ENCODE results near the gene SPATC1L.
"Not testable (repeated sequence)": the region's sequence is repeated elsewhere in the genome, so short reads cannot be mapped to it uniquely, and the experiment has no call there.

The SPATC1L gene

GRCh38 chr21:46182548-46183336 is 1.5 kb downstream of the SPATC1L start:
- DNase-seq, result no peak

- no peak for DNase-seq
Measured at GRCh38 chr21:46181953-46182547, 2.2 kb downstream of the SPATC1L start.

GRCh38 chr21:46181436-46181835 is 2.8 kb downstream of the SPATC1L start:
- no peak for DNase-seq

- DNase-seq, result no peak
Measured at GRCh38 chr21:46180778-46181391, 3.4 kb downstream of the SPATC1L start.

- no peak for DNase-seq
Measured at GRCh38 chr21:46180079-46180722, 4.1 kb downstream of the SPATC1L start.

GRCh38 chr21:46179708-46180078 is 4.6 kb downstream of the SPATC1L start:
- DNase-seq, result no peak

- no peak for DNase-seq
Measured at GRCh38 chr21:46178961-46179360, 5.3 kb downstream of the SPATC1L start.

GRCh38 chr21:46176443-46177129 is 7.7 kb downstream of the SPATC1L start:
- DNase-seq, result not testable (repeated sequence)

- no peak for DNase-seq
Measured at GRCh38 chr21:46173573-46173972, 10.7 kb downstream of the SPATC1L start.

DNA sequence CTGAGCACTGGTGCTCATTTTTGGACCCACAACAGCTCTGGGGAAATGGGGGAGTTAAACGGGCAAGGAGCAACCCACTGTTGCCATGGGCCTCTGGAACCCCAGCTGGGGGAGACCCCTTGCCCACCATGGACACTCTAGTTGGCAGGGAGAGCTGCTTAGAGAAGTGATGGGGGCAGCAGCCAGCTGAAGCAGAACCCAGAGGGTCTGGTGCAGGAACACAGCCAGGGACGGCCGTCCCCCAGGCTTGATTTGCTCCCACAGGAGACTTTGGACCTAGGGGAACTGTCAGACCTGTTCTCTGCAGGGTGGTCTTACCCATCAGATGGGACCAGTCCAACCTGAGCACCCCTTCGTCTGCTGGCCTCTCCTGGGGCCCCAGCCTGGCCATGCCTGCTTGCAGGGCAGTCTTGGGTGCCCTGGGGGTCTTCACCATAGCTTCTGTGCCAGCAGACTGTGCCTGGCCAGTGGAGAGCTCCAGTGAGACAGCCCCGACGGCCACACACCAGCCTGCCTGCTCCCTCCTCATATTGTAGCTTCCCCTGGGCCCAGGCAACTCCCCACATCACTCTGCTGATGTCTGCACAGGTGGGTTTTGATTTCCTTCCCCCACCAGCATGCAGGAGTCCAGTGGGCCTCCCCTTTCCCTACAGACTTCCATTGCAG is 11.3 kb downstream of the SPATC1L start:
- DNase-seq, result no peak

- DNase-seq, result no peak
Measured at GRCh38 chr21:46171996-46172862, 12.0 kb downstream of the SPATC1L start.

DNA sequence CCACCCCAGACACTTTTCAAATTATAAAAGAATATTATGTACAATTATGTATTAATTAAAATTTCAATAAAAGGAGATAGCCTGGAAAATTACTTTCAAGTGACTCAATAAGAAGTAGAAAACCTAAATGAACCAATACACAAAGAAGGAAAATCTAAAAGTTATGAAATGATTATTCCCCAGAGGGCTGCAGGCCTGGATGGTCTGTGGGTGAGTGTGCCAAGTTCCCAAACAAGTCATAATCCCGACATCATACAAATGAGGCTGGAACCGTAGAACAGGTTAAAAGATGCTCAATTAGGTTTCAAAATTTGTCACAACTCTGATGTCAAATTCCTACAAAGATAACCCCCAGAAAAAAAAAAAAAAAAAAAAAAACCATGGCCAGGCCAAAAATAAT is 12.7 kb downstream of the SPATC1L start:
- no peak for DNase-seq

GRCh38 chr21:46170436-46171193 is 13.6 kb downstream of the SPATC1L start:
- DNase-seq, result not testable (repeated sequence)

- DNase-seq, result no peak
Measured at GRCh38 chr21:46168659-46169386, 15.4 kb downstream of the SPATC1L start.

GRCh38 chr21:46168238-46168637 is 16.0 kb downstream of the SPATC1L start:
- no peak for DNase-seq

- no peak for DNase-seq
Measured at GRCh38 chr21:46165098-46165497, 19.2 kb downstream of the SPATC1L start.

DNA sequence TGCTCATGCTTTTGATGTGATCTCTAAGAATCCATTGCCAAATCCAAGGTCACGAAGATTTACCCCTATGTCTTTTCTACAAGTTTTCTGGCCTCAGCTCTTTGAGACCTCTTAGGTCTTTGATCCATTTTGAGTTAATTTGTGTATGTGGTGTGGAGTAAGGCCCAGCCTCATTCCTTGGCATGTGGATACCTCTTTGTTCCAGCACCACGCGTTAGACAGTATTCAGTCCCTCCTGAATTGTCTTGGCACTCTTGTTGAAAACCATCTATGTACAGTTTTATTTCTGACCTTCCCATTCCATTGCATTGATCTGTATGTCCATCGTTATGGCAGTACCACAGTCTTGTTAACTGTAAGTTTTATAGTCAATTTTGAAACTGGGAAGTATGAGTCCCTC is 20.9 kb downstream of the SPATC1L start:
- no peak for DNase-seq

DNA sequence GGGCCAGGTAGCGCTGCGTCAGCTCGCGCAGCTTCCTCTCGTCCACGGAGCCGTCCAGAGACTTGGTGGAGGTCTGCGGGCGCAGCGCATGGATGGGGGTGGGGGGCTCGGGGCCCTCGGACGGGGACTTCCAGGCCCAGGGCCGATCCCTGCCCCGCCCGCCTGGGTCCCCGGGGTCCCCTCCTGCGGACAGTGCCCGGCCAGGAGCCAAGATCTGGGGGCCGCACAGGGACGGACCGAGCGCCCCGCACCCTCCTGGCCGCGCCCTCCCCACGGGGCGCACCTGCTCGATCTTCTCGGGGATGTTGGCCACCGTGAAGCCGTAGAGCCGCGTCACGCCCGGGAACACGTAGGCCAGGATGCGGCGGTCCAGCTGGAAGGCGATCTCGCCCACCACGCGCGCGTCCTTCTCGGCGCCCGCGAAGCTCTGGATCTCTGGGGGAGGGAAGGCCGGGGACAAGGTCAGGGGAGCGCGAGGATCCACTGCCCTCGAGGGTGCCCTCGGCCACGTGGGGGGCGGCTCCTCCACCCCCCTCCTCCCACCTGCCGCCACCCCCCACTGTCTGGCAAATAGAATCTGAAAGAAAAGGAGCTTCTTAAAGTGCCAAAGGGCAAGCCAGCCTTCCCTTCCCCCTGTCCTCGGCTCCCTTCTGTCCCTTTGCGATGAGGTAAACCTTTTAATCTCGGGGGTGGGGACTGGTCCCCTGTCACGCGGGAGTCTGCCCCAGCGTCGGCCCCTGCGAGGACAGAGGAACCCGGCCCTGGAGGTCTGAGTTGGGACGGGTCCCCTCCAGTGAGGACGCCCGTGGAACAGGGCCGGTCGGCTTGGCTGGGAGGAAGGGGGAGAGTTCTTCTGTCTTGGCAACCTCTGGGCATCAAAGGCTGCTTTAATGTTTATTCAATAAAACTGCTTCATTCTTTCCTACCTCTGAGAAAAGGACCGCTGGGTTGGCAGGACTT is 22.3 kb downstream of the SPATC1L start:
- no peak for DNase-seq
